Measurements from ENCODE around the gene ARL3.
"Not testable (repeated sequence)": the region's sequence is repeated elsewhere in the genome, so short reads cannot be mapped to it uniquely, and the experiment has no call there.

Gene ARL3

GRCh38 chr10:102705531-102705930 is 8.7 kb downstream of the ARL3 start:
- H3K4me3 ChIP-seq (ENCODE audit: low read depth, low read length) = no peak overlapping the region

GRCh38 chr10:102704915-102705314 is 9.3 kb downstream of the ARL3 start:
- no peak overlapping the region for H3K4me3 ChIP-seq (ENCODE audit: low read depth, low read length)

- H3K4me3 ChIP-seq (ENCODE audit: low read depth, low read length) = no peak overlapping the region
Measured at GRCh38 chr10:102702742-102703141, 11.5 kb downstream of the ARL3 start.

- no peak overlapping the region for H3K4me3 ChIP-seq (ENCODE audit: low read depth, low read length)
Measured at GRCh38 chr10:102701796-102702195, 12.4 kb downstream of the ARL3 start.

- no peak overlapping the region for H3K4me3 ChIP-seq (ENCODE audit: low read depth, low read length)
Measured at GRCh38 chr10:102701272-102701671, 12.9 kb downstream of the ARL3 start.

- H3K4me3 ChIP-seq (ENCODE audit: low read depth, low read length) = no peak overlapping the region
Measured at GRCh38 chr10:102698894-102699293, 15.3 kb downstream of the ARL3 start.

GRCh38 chr10:102696736-102697135 is 17.5 kb downstream of the ARL3 start:
- H3K4me3 ChIP-seq (ENCODE audit: low read depth, low read length) = no peak overlapping the region

- not testable (repeated sequence) for H3K4me3 ChIP-seq (ENCODE audit: low read depth, low read length)
Measured at GRCh38 chr10:102695401-102695800, 18.8 kb downstream of the ARL3 start.

- no peak overlapping the region for H3K4me3 ChIP-seq (ENCODE audit: low read depth, low read length)
Measured at GRCh38 chr10:102691285-102692066, 22.7 kb downstream of the ARL3 start.

- H3K4me3 ChIP-seq (ENCODE audit: low read depth, low read length) = no peak overlapping the region
Measured at GRCh38 chr10:102683736-102684135, 30.5 kb downstream of the ARL3 start.

GRCh38 chr10:102682981-102683380 is 31.2 kb downstream of the ARL3 start:
- no peak overlapping the region for H3K4me3 ChIP-seq (ENCODE audit: low read depth, low read length)

GRCh38 chr10:102682416-102682815 is 31.8 kb downstream of the ARL3 start:
- H3K4me3 ChIP-seq (ENCODE audit: low read depth, low read length) = no peak overlapping the region

GRCh38 chr10:102681696-102682095 is 32.5 kb downstream of the ARL3 start:
- no peak overlapping the region for H3K4me3 ChIP-seq (ENCODE audit: low read depth, low read length)

GRCh38 chr10:102679596-102679995 is 34.6 kb downstream of the ARL3 start:
- H3K4me3 ChIP-seq (ENCODE audit: low read depth, low read length) = no peak overlapping the region

GRCh38 chr10:102678842-102679289 is 35.3 kb downstream of the ARL3 start:
- no peak overlapping the region for H3K4me3 ChIP-seq (ENCODE audit: low read depth, low read length)

- H3K4me3 ChIP-seq (ENCODE audit: low read depth, low read length) = no peak overlapping the region
Measured at GRCh38 chr10:102678068-102678400, 36.2 kb downstream of the ARL3 start.

- no peak overlapping the region for H3K4me3 ChIP-seq (ENCODE audit: low read depth, low read length)
Measured at GRCh38 chr10:102677331-102678067, 36.7 kb downstream of the ARL3 start.

- no peak overlapping the region for H3K4me3 ChIP-seq (ENCODE audit: low read depth, low read length)
Measured at GRCh38 chr10:102676534-102677315, 37.5 kb downstream of the ARL3 start.

- H3K4me3 ChIP-seq (ENCODE audit: low read depth, low read length) = no peak overlapping the region
Measured at GRCh38 chr10:102675666-102676533, 38.3 kb downstream of the ARL3 start.

- no peak overlapping the region for H3K4me3 ChIP-seq (ENCODE audit: low read depth, low read length)
Measured at GRCh38 chr10:102675011-102675665, 39.1 kb downstream of the ARL3 start.
